Colonic mucosa (tissue), 4 donors: ENCODE measurements around the gene RAB11B. TPM values are rescaled to one million over a fixed set of nuclear protein-coding genes. Genes with fewer than 3 reads are reported as not detected.

Experiments
- DNase-seq: peaks from one replicate; pipeline ENCODE4 v3.0.0-alpha.2; 2020
- H3K27ac ChIP-seq: fragments of 200-600 bp; one replicate; pipeline ENCODE4 v1.8.0; 2021
- H3K27me3 ChIP-seq: fragments of 200-600 bp; one replicate; pipeline ENCODE4 v1.8.0; 2021
- H3K36me3 ChIP-seq: fragments of 200-600 bp; one replicate; pipeline ENCODE4 v1.8.0; 2021
- H3K4me1 ChIP-seq: fragments of 200-600 bp; one replicate; pipeline ENCODE4 v1.8.0; 2021; ENCODE audit warnings: mild to moderate bottlenecking
- H3K4me3 ChIP-seq: fragments of 200-600 bp; one replicate; pipeline ENCODE4 v1.8.0; 2021
- H3K9ac ChIP-seq, 2 donors: one replicate each; pipeline ENCODE4 v1.7.0; 2013; ENCODE audit warnings: control low read depth in 2 of 2, low read depth in 2 of 2, low read length in 2 of 2
- H3K9me3 ChIP-seq: fragments of 200-600 bp; one replicate; pipeline ENCODE4 v1.8.0; 2021
- intact Hi-C: fragments of 100-400 bp; cut with DNase I; formaldehyde crosslinking; loops from one replicate; pipeline ENCODE4 v1.14.1; 2022
- total RNA-seq, 2 donors: library from RNA; stranded (reverse); fragmentation: NEBNext Ultra II Directional in 1 of 2; extraction: Animal tissue kit (Norgen Biotek cat#: 25700) in 1 of 2; gene quantifications; one replicate each; pipeline ENCODE4 v1.2.1, GENCODE V29; 2021
- TF ChIP-seq, protein P1 (sequence below): fragments of 200-600 bp; IDR thresholded peaks from one replicate; pipeline ENCODE4 v1.8.0; 2022; ENCODE audit warnings: antibody characterized with exemption, mild to moderate bottlenecking
- donor health status: healthy.
- donor health status: DM: no; HTN: no; CAD: no.
- donor health status: DM: no; HTN: no; CAD: no.

Gene RAB11B
- total RNA-seq, 2 donors from 2014 or later = 117 to 127 TPM

DNA sequence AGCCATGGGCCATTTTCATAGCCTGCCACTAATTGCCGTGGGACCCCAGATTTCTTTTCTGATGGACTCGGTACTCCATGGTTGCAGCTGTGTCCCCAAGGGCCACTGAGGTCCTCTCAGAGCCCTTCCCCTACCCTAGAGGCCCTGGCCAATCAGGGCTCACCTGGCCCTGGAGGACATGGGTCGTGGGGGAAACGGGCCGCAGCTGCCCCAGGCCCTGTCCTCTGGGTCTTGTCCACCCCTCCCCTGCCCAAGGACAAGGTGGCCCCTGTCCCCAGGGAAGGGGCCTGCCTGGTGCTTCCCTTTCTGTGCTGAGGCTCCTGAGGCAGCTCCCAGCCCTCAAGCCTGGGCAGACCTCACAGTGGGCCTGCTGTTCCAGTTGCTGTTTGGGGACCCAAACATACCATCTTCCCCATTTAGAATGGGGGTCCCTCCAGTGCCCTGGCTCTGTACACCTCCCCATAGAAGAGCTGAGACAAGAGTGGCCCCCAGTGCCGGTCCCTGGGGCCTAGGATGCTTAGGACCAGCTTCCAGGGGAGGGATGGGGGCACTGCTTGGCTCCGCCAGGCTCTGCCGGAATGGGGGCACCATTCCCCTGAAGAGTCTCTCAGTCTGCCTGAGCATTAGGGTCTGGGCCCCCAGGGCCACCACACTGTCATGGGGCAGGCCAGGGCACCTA is 3.2 kb downstream of the RAB11B start:
- Histone ChIP-seq H3K4me3 (no peak overlapping the region), H3K27me3 (no peaks in the 10 kb centered on the region)
- DNase-seq = no peak

GRCh38 chr19:8393871-8394250 is 3.7 kb downstream of the RAB11B start:
- TF ChIP-seq, protein P1, sequence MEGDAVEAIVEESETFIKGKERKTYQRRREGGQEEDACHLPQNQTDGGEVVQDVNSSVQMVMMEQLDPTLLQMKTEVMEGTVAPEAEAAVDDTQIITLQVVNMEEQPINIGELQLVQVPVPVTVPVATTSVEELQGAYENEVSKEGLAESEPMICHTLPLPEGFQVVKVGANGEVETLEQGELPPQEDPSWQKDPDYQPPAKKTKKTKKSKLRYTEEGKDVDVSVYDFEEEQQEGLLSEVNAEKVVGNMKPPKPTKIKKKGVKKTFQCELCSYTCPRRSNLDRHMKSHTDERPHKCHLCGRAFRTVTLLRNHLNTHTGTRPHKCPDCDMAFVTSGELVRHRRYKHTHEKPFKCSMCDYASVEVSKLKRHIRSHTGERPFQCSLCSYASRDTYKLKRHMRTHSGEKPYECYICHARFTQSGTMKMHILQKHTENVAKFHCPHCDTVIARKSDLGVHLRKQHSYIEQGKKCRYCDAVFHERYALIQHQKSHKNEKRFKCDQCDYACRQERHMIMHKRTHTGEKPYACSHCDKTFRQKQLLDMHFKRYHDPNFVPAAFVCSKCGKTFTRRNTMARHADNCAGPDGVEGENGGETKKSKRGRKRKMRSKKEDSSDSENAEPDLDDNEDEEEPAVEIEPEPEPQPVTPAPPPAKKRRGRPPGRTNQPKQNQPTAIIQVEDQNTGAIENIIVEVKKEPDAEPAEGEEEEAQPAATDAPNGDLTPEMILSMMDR = no peak
- no peak for DNase-seq
- Histone ChIP-seq H3K4me3 (no peak overlapping the region), H3K4me1 (peaks cover 14% of the 10 kb centered on the region), H3K27me3 (no peaks in the 10 kb centered on the region), H3K9me3 (no peaks in the 10 kb centered on the region), H3K27ac (peak overlapping the region; percentile 13), H3K9ac (peak overlapping the region in 1 of 2 donors; percentile 24), H3K36me3 (no peaks in the 10 kb centered on the region)
- intact Hi-C loops = no loop called here

More for the DNA sequence above, 3.2 kb downstream of the RAB11B start:
- no peaks in the 10 kb centered on the region for H3K36me3 ChIP-seq
- intact Hi-C loops = no loop called here
- peaks cover 14% of the 10 kb centered on the region for H3K4me1 ChIP-seq
- no peaks in the 10 kb centered on the region for H3K9me3 ChIP-seq
- peak overlapping the region in 1 of 2 donors; percentile 24 for H3K9ac ChIP-seq
- TF ChIP-seq, protein P1 = no peak
- H3K27ac ChIP-seq = no peak overlapping the region

- Histone ChIP-seq H3K27me3 (no peaks in the 10 kb centered on the region), H3K9me3 (no peaks in the 10 kb centered on the region), H3K36me3 (no peaks in the 10 kb centered on the region), H3K4me3 (no peak overlapping the region), H3K9ac (peak overlapping the region in 1 of 2 donors; percentile 2), H3K4me1 (peaks cover 14% of the 10 kb centered on the region), H3K27ac (no peak overlapping the region)
- TF ChIP-seq, protein P1 = no peak
- DNase-seq = no peak
- intact Hi-C loops = loop anchor here (5.0 kb wide), 1 partner anchor 43 kb away; no protein-coding TSS in a partner anchor
Observed at GRCh38 chr19:8395621-8396082, 5.5 kb downstream of the RAB11B start.

DNA sequence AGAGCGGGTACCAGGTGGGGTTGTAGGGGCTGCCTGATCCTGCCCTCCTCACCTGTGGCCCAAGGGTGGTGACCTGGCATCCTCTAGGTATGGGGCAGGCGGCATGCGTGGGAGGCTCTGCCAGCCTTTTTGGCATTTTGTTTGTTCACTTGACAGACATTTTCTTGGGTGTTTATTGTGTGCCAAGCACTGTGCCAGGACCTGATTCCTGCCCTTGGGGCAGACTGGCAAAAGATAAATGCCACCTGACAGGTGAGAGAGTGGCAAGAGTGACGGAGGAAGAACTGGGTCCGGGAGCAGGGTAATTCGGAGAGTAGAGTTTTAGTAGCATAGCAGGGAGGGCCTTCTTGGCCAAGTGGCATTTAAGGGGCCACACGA is 6.0 kb downstream of the RAB11B start:
- H3K4me1 ChIP-seq = peaks cover 10% of the 10 kb centered on the region

GRCh38 chr19:8396563-8397203 is 6.5 kb downstream of the RAB11B start:
- no peaks in the 10 kb centered on the region for H3K36me3 ChIP-seq
- H3K9me3 ChIP-seq = no peaks in the 10 kb centered on the region
- H3K4me3 ChIP-seq = no peak overlapping the region
- intact Hi-C loops = loop anchor here (5.0 kb wide), 1 partner anchor 44 kb away; no protein-coding TSS in a partner anchor
- TF ChIP-seq, protein P1 = no peak
- peak; percentile 62 for DNase-seq
- no peaks in the 10 kb centered on the region for H3K27me3 ChIP-seq
- H3K27ac ChIP-seq = no peak overlapping the region
- H3K9ac ChIP-seq = no peak overlapping the region
- peaks cover 5% of the 10 kb centered on the region for H3K4me1 ChIP-seq

More for the DNA sequence above, 6.0 kb downstream of the RAB11B start:
- no peak overlapping the region for H3K9ac ChIP-seq
- no peak overlapping the region for H3K4me3 ChIP-seq
- no peaks in the 10 kb centered on the region for H3K36me3 ChIP-seq
- H3K9me3 ChIP-seq = no peaks in the 10 kb centered on the region
- no peaks in the 10 kb centered on the region for H3K27me3 ChIP-seq
- H3K27ac ChIP-seq = no peak overlapping the region
- intact Hi-C loops = loop anchor here (5.0 kb wide), 1 partner anchor 44 kb away; no protein-coding TSS in a partner anchor
- no peak for DNase-seq
- TF ChIP-seq, protein P1 = no peak
